ENCODE data around the gene LGMN. TPM values are rescaled to one million over a fixed set of nuclear protein-coding genes. Genes with fewer than 3 reads are reported as not detected.

Gene LGMN
- total and polyA plus RNA-seq, 9 donors = 27.3 to 231 (median 49.1) TPM

GRCh38 chr14:92733007-92733406 lies 15.4 kb downstream of the LGMN start:
- 75 to 81% (median 79%) methylated on average over 4 of the region's 4 CpGs for WGBS, 3 donors
- DNase-seq = no peak
- Histone ChIP-seq H3K9me3 (no peaks in the 10 kb centered on the region), H3K27me3 (no peaks in the 10 kb centered on the region), H3K4me3 (no peak overlapping the region), H3K27ac (no peak overlapping the region), H3K36me3 (no peaks in the 10 kb centered on the region), H3K4me1 (ENCODE audit: insufficient read depth) (peaks cover 2% of the 10 kb centered on the region)
- intact Hi-C loops (cut with DNase I) = no loop called here
- TF ChIP-seq POLR2A (IDR thresholded peaks at IDR 0.05) (no peak), CTCF (IDR thresholded peaks at IDR 0.05) (no peak), EP300 (IDR thresholded peaks at IDR 0.05) (no peak)

DNA sequence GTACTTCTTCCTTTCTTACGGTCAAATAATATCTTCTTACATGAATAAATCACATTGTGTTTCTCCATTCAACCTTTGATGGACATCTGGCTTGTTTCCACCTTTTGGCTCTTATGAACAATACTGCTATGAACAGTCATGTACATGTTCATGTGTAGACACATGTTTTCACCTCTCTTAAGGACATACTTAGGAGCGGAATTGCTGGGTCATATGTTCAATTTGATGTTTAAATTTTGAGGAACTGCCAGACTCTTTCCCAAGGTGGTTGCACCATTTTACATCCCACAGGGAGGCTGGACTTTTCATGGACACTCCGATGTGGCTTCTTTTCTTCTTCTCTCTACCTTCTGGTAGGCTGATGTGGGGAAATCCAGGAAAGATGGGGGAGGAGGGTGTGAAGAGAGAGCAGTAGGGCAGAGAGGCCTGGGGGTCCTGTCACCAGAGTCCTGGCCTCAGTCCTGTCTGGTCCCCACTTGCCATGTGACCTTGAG lies 16.8 kb downstream of the LGMN start:
- no peak overlapping the region for H3K27ac ChIP-seq

GRCh38 chr14:92729634-92730358 lies 18.6 kb downstream of the LGMN start:
- 25 to 44% (median 25%) methylated on average over 14 of the region's 14 CpGs for WGBS, 3 donors
- no peak overlapping the region for H3K27ac ChIP-seq
- TF ChIP-seq POLR2A (IDR thresholded peaks at IDR 0.05) (no peak), CTCF (IDR thresholded peaks at IDR 0.05) (no peak), EP300 (IDR thresholded peaks at IDR 0.05) (no peak)
- no peak overlapping the region for H3K4me3 ChIP-seq
- no peaks in the 10 kb centered on the region for H3K4me1 ChIP-seq (ENCODE audit: insufficient read depth)
- DNase-seq = no peak
- no peaks in the 10 kb centered on the region for H3K27me3 ChIP-seq
- H3K9me3 ChIP-seq = no peaks in the 10 kb centered on the region
- no peaks in the 10 kb centered on the region for H3K36me3 ChIP-seq
- intact Hi-C loops (cut with DNase I) = loop anchor here in 1 of 4 donors (2.0 kb wide), 1 partner anchor 31 kb away; no protein-coding TSS in a partner anchor

More for the DNA sequence above, 16.8 kb downstream of the LGMN start:
- Histone ChIP-seq H3K4me1 (ENCODE audit: insufficient read depth) (no peaks in the 10 kb centered on the region), H3K27me3 (no peaks in the 10 kb centered on the region), H3K36me3 (no peaks in the 10 kb centered on the region), H3K4me3 (no peak overlapping the region), H3K9me3 (no peaks in the 10 kb centered on the region)
- no peak for DNase-seq
- 99% methylated on average over 3 of the region's 3 CpGs for WGBS, 3 donors
- TF ChIP-seq POLR2A (IDR thresholded peaks at IDR 0.05) (no peak), CTCF (IDR thresholded peaks at IDR 0.05) (no peak), EP300 (IDR thresholded peaks at IDR 0.05) (no peak)
- intact Hi-C loops (cut with DNase I) = no loop called here

DNA sequence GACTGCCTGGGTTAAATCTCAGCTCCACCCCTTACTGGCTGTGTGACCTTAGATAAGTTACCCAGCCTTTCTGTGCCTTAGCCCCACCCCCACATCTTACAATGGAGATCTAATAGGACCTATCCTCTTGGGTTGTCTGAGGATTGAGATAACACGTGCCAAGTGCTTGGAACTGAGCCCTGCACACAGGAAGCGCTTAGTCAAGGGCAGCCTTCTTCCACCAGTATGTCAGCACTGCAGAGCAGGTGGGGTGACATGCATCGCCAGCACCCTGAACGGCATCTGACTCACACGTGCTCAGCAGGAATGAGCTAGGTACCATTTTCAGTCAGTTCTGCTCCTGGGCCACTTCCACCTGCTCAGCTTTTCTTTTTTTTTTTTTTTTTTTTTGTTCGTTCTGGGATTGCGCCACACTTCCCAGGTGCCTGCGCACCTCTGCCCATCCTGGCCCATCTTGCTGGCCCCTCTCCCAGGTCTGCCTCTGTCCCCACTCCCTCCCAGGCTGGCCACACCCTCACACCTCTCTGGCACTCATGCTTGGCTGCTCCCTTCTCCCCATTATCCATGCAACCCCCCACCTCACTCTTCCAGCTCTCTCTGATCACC lies 19.6 kb downstream of the LGMN start:
- Histone ChIP-seq H3K27ac (no peak overlapping the region), H3K27me3 (no peaks in the 10 kb centered on the region), H3K4me1 (ENCODE audit: insufficient read depth) (no peaks in the 10 kb centered on the region), H3K4me3 (no peak overlapping the region), H3K9me3 (no peaks in the 10 kb centered on the region), H3K36me3 (no peaks in the 10 kb centered on the region)
- no peak for DNase-seq
- intact Hi-C loops (cut with DNase I) = loop anchor here in 1 of 4 donors (2.0 kb wide), 1 partner anchor 30 kb away; no protein-coding TSS in a partner anchor
- 75 to 85% (median 79%) methylated on average over 8 of the region's 8 CpGs for WGBS, 3 donors
- TF ChIP-seq CTCF (IDR thresholded peaks at IDR 0.05) (no peak), POLR2A (IDR thresholded peaks at IDR 0.05) (no peak), EP300 (IDR thresholded peaks at IDR 0.05) (no peak)
